ELF-1 (cell line): ENCODE results near the gene MAD1L1.
"Not testable (repeated sequence)": the region's sequence is repeated elsewhere in the genome, so short reads cannot be mapped to it uniquely, and the experiment has no call there.

Experiments
- DNase-seq: peaks from one replicate; pipeline ENCODE4 v3.0.0-alpha.2; 2016; ENCODE audit warnings: low read depth, low spot score

The MAD1L1 gene

GRCh38 chr7:1867370-1868260 lies 365.1 kb downstream of the MAD1L1 start:
- DNase-seq = no peak

GRCh38 chr7:1866601-1867000 lies 366.1 kb downstream of the MAD1L1 start:
- no peak for DNase-seq

GRCh38 chr7:1865571-1866255 lies 367.0 kb downstream of the MAD1L1 start:
- DNase-seq = peak; percentile 61

- DNase-seq = no peak
These were observed 367.7 kb downstream of the MAD1L1 start for GRCh38 chr7:1865000-1865555.

GRCh38 chr7:1864161-1864940 lies 368.4 kb downstream of the MAD1L1 start:
- DNase-seq = peak; percentile 70

- DNase-seq = no peak
These were observed 369.4 kb downstream of the MAD1L1 start for GRCh38 chr7:1863091-1863900.

GRCh38 chr7:1862560-1862959 lies 370.2 kb downstream of the MAD1L1 start:
- no peak for DNase-seq

- DNase-seq = no peak
These were observed 370.8 kb downstream of the MAD1L1 start for GRCh38 chr7:1861799-1862458.

- DNase-seq = not testable (repeated sequence)
These were observed 371.6 kb downstream of the MAD1L1 start for GRCh38 chr7:1860881-1861798.

- no peak for DNase-seq
These were observed 373.3 kb downstream of the MAD1L1 start for GRCh38 chr7:1859266-1860035.

- no peak for DNase-seq
These were observed 374.1 kb downstream of the MAD1L1 start for GRCh38 chr7:1858435-1859265.

GRCh38 chr7:1857487-1858421 lies 375.0 kb downstream of the MAD1L1 start:
- DNase-seq = no peak

GRCh38 chr7:1856888-1857441 lies 375.8 kb downstream of the MAD1L1 start:
- no peak for DNase-seq

- DNase-seq = peak; percentile 32
These were observed 376.4 kb downstream of the MAD1L1 start for GRCh38 chr7:1856161-1856887.

- DNase-seq = no peak
These were observed 377.0 kb downstream of the MAD1L1 start for GRCh38 chr7:1855725-1856160.
